Neural cell (in vitro differentiated cells): ENCODE measurements around the gene CPNE1.

ENCODE experiments used
- EP300 ChIP-seq: fragments of 450-650 bp; conservative IDR thresholded peaks from 2 replicates; pipeline ENCODE4 v1.6.1; 2014; ENCODE audit warnings: antibody characterized with exemption, mild to moderate bottlenecking, moderate library complexity; ENCODE audit not compliant: poor library complexity, severe bottlenecking
- EZH2 ChIP-seq: fragments of 200-600, 300-800 bp; shearing (Covaris generic), sonication (generic); IDR thresholded peaks from 2 replicates; pipeline ENCODE4 v1.6.1; 2014; ENCODE audit warnings: antibody characterized with exemption, low read length, borderline replicate concordance, mild to moderate bottlenecking; ENCODE audit not compliant: insufficient read depth, poor library complexity, severe bottlenecking
- MXI1 ChIP-seq: fragments of 450-650 bp; conservative IDR thresholded peaks from 2 replicates; pipeline ENCODE4 v1.6.1; 2014; ENCODE audit warnings: antibody characterized with exemption, mild to moderate bottlenecking; ENCODE audit not compliant: poor library complexity, severe bottlenecking
- POLR2AphosphoS5 ChIP-seq: IDR thresholded peaks from 2 replicates; pipeline ENCODE4 v1.6.1; 2012
- RAD21 ChIP-seq: fragments of 450-650 bp; conservative IDR thresholded peaks from 2 replicates; pipeline ENCODE4 v1.6.1; 2014; ENCODE audit warnings: antibody characterized with exemption, mild to moderate bottlenecking, moderate library complexity
- SMC3 ChIP-seq: fragments of 450-650 bp; conservative IDR thresholded peaks from 2 replicates; pipeline ENCODE4 v1.6.1; 2014; ENCODE audit warnings: antibody characterized with exemption, mild to moderate bottlenecking, moderate library complexity; ENCODE audit not compliant: poor library complexity
- TAF1 ChIP-seq: IDR thresholded peaks from 2 replicates; pipeline ENCODE4 v1.6.1; 2012; ENCODE audit warnings: low read depth
- TF ChIP-seq, protein P1 (sequence below): fragments of 450-650 bp; IDR thresholded peaks from 2 replicates; pipeline ENCODE4 v1.5.1; 2014; ENCODE audit warnings: antibody characterized with exemption, mild to moderate bottlenecking, moderate library complexity; ENCODE audit not compliant: poor library complexity, severe bottlenecking

DNA sequence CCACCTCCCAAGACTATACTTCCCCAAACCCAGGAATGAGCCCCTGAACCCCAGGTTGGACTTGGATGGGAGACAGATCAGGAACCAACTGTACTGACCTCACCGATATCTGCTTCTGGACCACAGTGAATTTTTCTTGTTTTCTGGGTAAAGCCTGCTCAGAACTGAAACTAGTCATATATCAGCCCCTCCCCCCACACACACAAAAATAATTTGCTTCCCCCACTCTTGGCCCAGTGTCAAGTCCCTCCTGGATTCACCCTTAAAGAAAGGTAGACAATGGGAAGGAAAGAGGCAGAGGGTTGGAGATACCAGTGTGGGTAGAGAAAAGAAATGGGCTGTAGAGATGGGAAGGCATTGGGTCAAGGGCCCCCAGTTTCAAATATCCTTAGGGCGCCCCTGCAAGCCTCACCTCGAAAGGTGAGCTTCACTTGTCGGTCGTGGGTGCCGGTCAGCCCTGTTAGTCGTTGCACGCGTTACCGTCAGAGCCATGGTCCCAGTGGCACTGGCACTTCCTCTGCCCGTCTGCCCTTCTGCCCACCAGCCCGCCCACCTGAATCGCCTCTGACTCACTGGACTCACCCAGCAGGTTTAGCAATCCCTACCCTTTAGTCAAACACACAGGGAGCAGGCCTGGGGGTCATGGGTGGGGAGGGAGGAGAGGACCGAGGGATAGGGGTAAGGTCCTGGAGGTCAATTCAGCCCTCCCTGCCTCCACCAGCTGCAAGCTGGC is 57.5 kb downstream of the CPNE1 start:
- TF ChIP-seq, protein P1, sequence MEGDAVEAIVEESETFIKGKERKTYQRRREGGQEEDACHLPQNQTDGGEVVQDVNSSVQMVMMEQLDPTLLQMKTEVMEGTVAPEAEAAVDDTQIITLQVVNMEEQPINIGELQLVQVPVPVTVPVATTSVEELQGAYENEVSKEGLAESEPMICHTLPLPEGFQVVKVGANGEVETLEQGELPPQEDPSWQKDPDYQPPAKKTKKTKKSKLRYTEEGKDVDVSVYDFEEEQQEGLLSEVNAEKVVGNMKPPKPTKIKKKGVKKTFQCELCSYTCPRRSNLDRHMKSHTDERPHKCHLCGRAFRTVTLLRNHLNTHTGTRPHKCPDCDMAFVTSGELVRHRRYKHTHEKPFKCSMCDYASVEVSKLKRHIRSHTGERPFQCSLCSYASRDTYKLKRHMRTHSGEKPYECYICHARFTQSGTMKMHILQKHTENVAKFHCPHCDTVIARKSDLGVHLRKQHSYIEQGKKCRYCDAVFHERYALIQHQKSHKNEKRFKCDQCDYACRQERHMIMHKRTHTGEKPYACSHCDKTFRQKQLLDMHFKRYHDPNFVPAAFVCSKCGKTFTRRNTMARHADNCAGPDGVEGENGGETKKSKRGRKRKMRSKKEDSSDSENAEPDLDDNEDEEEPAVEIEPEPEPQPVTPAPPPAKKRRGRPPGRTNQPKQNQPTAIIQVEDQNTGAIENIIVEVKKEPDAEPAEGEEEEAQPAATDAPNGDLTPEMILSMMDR = no peak
- TF ChIP-seq EZH2 (no peak), EP300 (no peak), SMC3 (no peak), RAD21 (no peak), POLR2AphosphoS5 (no peak), TAF1 (no peak), MXI1 (no peak)
